HG02870 (cell line): ENCODE results near the gene ASPHD2.
A peak's percentile ranks its signal among the peaks of the same experiment; 100 is the strongest.

Experiments
- ATAC-seq: cut with Tn5 transposase; IDR thresholded peaks from one replicate; pipeline ENCODE4 v1.9.1; 2021; ENCODE audit warnings: mild to moderate bottlenecking, moderate library complexity; ENCODE audit not compliant: unreplicated experiment

The ASPHD2 gene

GRCh38 chr22:26471522-26471921 lies 42.5 kb downstream of the ASPHD2 start:
- ATAC-seq: no peak

GRCh38 chr22:26474682-26475081 lies 45.6 kb downstream of the ASPHD2 start:
- no peak for ATAC-seq

- ATAC-seq: no peak
Observed at GRCh38 chr22:26476705-26477340, 47.8 kb downstream of the ASPHD2 start.

GRCh38 chr22:26477341-26477731 lies 48.3 kb downstream of the ASPHD2 start:
- ATAC-seq: no peak

GRCh38 chr22:26479043-26479791 lies 50.2 kb downstream of the ASPHD2 start:
- no peak for ATAC-seq

- ATAC-seq: no peak
Observed at GRCh38 chr22:26479792-26480610, 50.9 kb downstream of the ASPHD2 start.

GRCh38 chr22:26480611-26480932 lies 51.5 kb downstream of the ASPHD2 start:
- no peak for ATAC-seq

- ATAC-seq: no peak
Observed at GRCh38 chr22:26481112-26481693, 52.1 kb downstream of the ASPHD2 start.

GRCh38 chr22:26481694-26482093 lies 52.6 kb downstream of the ASPHD2 start:
- ATAC-seq: no peak

GRCh38 chr22:26482161-26482560 lies 53.1 kb downstream of the ASPHD2 start:
- no peak for ATAC-seq

GRCh38 chr22:26483043-26483438 lies 54.0 kb downstream of the ASPHD2 start:
- ATAC-seq: no peak

- peak; percentile 57 for ATAC-seq
Observed at GRCh38 chr22:26483439-26484359, 54.6 kb downstream of the ASPHD2 start, which contains the start of the genes HPS4 and SRRD. Gene HPS4 (minus strand): TSS chr22:26483783. CDS start chr22:26481762, 2,021 bp downstream. Gene SRRD (plus strand): TSS chr22:26483877. CDS start chr22:26483891, 14 bp downstream.

GRCh38 chr22:26484360-26484706 lies 55.3 kb downstream of the ASPHD2 start:
- ATAC-seq: no peak

GRCh38 chr22:26485013-26485412 lies 56.0 kb downstream of the ASPHD2 start:
- no peak for ATAC-seq

- ATAC-seq: no peak
Observed at GRCh38 chr22:26485806-26486390, 56.8 kb downstream of the ASPHD2 start.

- no peak for ATAC-seq
Observed at GRCh38 chr22:26486394-26486793, 57.3 kb downstream of the ASPHD2 start.

- ATAC-seq: no peak
Observed at GRCh38 chr22:26487996-26488395, 58.9 kb downstream of the ASPHD2 start.

- no peak for ATAC-seq
Observed at GRCh38 chr22:26489447-26490036, 60.5 kb downstream of the ASPHD2 start.

GRCh38 chr22:26492220-26492619 lies 63.2 kb downstream of the ASPHD2 start:
- no peak for ATAC-seq

- no peak for ATAC-seq
Observed at GRCh38 chr22:26494506-26494905, 65.4 kb downstream of the ASPHD2 start.
